SK-N-SH (cell line): ENCODE data around the gene FBXO31. TPM values are rescaled to one million over a fixed set of nuclear protein-coding genes. Genes with fewer than 3 reads are reported as not detected.

Source experiments
- CTCF ChIA-PET: fragments of 300-600, 350-600 bp; formaldehyde crosslinking; extraction: SDS; loops from one replicate; lab custom pipeline; 2021; lab: Yijun Ruan, JAX
- POLR2A ChIA-PET: fragments of 350-600 bp; sonication (Branson Sonifier 250); formaldehyde crosslinking; extraction: SDS; loops from one replicate; lab custom pipeline; 2020; ENCODE audit warnings: antibody characterized with exemption, inconsistent platforms; lab: Yijun Ruan, JAX
- DNase-seq: peaks from one replicate; pipeline ENCODE4 v3.0.0; 2012
- H2AFZ ChIP-seq: fragments of 200-600 bp; sonication (generic); 2 replicates; pipeline ENCODE4 v1.8.1; 2016; ENCODE audit warnings: antibody characterized with exemption, mild to moderate bottlenecking, low read depth
- H3F3A ChIP-seq: fragments of 200-600 bp; sonication (generic); replicated peaks from 2 replicates; pipeline ENCODE3; 2016; ENCODE audit warnings: antibody characterized with exemption, mild to moderate bottlenecking; ENCODE audit not compliant: insufficient read depth
- H3K27ac ChIP-seq, 2 experiments: fragments of 200-500 bp in 1 of 2; fragments of 200-600 bp in 1 of 2; sonication (Bioruptor generic) in 1 of 2; sonication (generic), shearing (Covaris generic) in 1 of 2; 2 replicates each; pipeline versions ENCODE4 v1.5.1 to v1.6.1; 2014 to 2016; ENCODE audit warnings: low read depth in 2 of 2, inconsistent platforms in 1 of 2, low read length in 1 of 2, mild to moderate bottlenecking in 1 of 2, mixed read lengths in 1 of 2
- H3K27me3 ChIP-seq: fragments of 200-600 bp; sonication (generic), shearing (Covaris generic); 2 replicates; pipeline ENCODE4 v1.6.1; 2016; ENCODE audit warnings: mixed run types; ENCODE audit not compliant: insufficient read depth
- H3K36me3 ChIP-seq, 2 experiments: fragments of 200-500 bp in 1 of 2; fragments of 200-600 bp in 1 of 2; sonication (Bioruptor generic) in 1 of 2; sonication (generic) in 1 of 2; replicated peaks in 1 of 2; 2 replicates each; pipeline versions ENCODE3 to v1.5.1; 2014 to 2016; ENCODE audit warnings: low read length in 1 of 2, mild to moderate bottlenecking in 1 of 2; ENCODE audit not compliant: insufficient read depth in 2 of 2, control insufficient read depth in 1 of 2
- H3K4me1 ChIP-seq, 2 experiments: fragments of 200-500 bp in 1 of 2; fragments of 200-600 bp in 1 of 2; sonication (Bioruptor generic) in 1 of 2; sonication (generic), shearing (Covaris generic) in 1 of 2; 2 replicates each; pipeline versions ENCODE4 v1.5.1 to v1.6.1; 2014 to 2016; ENCODE audit warnings: low read depth in 1 of 2, low read length in 1 of 2, mixed run types in 1 of 2; ENCODE audit not compliant: insufficient read depth in 2 of 2, control insufficient read depth in 1 of 2
- H3K4me2 ChIP-seq: fragments of 200-600 bp; sonication (generic), shearing (Covaris generic); 2 replicates; pipeline ENCODE4 v1.6.1; 2017; ENCODE audit warnings: mixed run types
- H3K4me3 ChIP-seq, 2 experiments: fragments of 200-500 bp in 1 of 2; fragments of 200-600 bp in 1 of 2; sonication (Bioruptor generic) in 1 of 2; sonication (generic), shearing (Covaris generic) in 1 of 2; 2 replicates each; pipeline versions ENCODE4 v1.5.1 to v1.8.1; 2014 to 2016; ENCODE audit warnings: low read depth in 2 of 2, inconsistent platforms in 1 of 2, low read length in 1 of 2, mild to moderate bottlenecking in 1 of 2, mixed read lengths in 1 of 2, moderate library complexity in 1 of 2
- H3K79me2 ChIP-seq: fragments of 200-600 bp; sonication (generic); 2 replicates; pipeline ENCODE4 v1.8.1; 2017; ENCODE audit warnings: mild to moderate bottlenecking; ENCODE audit not compliant: insufficient read depth
- H3K9ac ChIP-seq: fragments of 200-600 bp; sonication (generic); 2 replicates; pipeline ENCODE4 v1.6.1; 2017; ENCODE audit warnings: mixed run types
- H3K9me2 ChIP-seq: fragments of 200-600 bp; sonication (generic); 2 replicates; pipeline ENCODE4 v1.6.1; 2017; ENCODE audit warnings: mixed run types
- H3K9me3 ChIP-seq: fragments of 200-600 bp; sonication (generic); 2 replicates; pipeline ENCODE4 v1.6.1; 2017; ENCODE audit warnings: mixed run types, mild to moderate bottlenecking, moderate library complexity
- H4K20me1 ChIP-seq: fragments of 200-600 bp; sonication (generic); 2 replicates; pipeline ENCODE4 v1.6.1; 2017; ENCODE audit warnings: mild to moderate bottlenecking, mixed run types; ENCODE audit not compliant: insufficient read depth
- CHD2 ChIP-seq: fragments of 150-350 bp; IDR thresholded peaks from 2 replicates; pipeline ENCODE4 v1.6.1; 2018; ENCODE audit warnings: low read length; ENCODE audit not compliant: partially characterized antibody
- CTCF ChIP-seq: fragments of 200-600 bp; sonication (generic); IDR thresholded peaks from 2 replicates; pipeline ENCODE4 v1.6.1; 2017; ENCODE audit warnings: antibody characterized with exemption, mild to moderate bottlenecking, moderate library complexity
- ELF1 ChIP-seq: IDR thresholded peaks from 2 replicates; pipeline ENCODE4 v1.4.0; 2012
- FOSL2 ChIP-seq: IDR thresholded peaks from 2 replicates; pipeline ENCODE4 v1.4.0; 2012; ENCODE audit warnings: low read depth, mild to moderate bottlenecking, moderate library complexity, borderline replicate concordance
- FOXJ3 ChIP-seq: sonication (generic); formaldehyde crosslinking; IDR thresholded peaks from 2 replicates; pipeline ENCODE4 v1.5.1; 2020; ENCODE audit warnings: mild to moderate bottlenecking, missing genetic modification reagents
- FOXM1 ChIP-seq: IDR thresholded peaks from 2 replicates; pipeline ENCODE4 v1.4.0; 2012; ENCODE audit warnings: low read depth, mild to moderate bottlenecking
- GABPA ChIP-seq: IDR thresholded peaks from 2 replicates; pipeline ENCODE4 v1.4.0; 2012; ENCODE audit warnings: low read depth, mild to moderate bottlenecking
- GATA2 ChIP-seq: sonication (generic); formaldehyde crosslinking; IDR thresholded peaks from 2 replicates; pipeline ENCODE4 v1.5.0; 2020; ENCODE audit warnings: mild to moderate bottlenecking, missing genetic modification reagents
- JUND ChIP-seq: IDR thresholded peaks from 2 replicates; pipeline ENCODE4 v1.4.0; 2012
- MEF2A ChIP-seq: IDR thresholded peaks from 2 replicates; pipeline ENCODE4 v1.4.0; 2012; ENCODE audit warnings: low read depth, borderline replicate concordance
- MXI1 ChIP-seq: IDR thresholded peaks from 2 replicates; pipeline ENCODE4 v1.6.1; 2012; ENCODE audit warnings: mild to moderate bottlenecking, low read depth, low read length, improper control_type of control experiment
- NRF1 ChIP-seq: IDR thresholded peaks from 2 replicates; pipeline ENCODE4 v1.6.1; 2012; ENCODE audit warnings: low read depth, mild to moderate bottlenecking, low read length
- POLR2AphosphoS5 ChIP-seq: IDR thresholded peaks from 2 replicates; pipeline ENCODE4 v1.6.1; 2012; ENCODE audit warnings: low read depth, low read length
- RAD21 ChIP-seq: IDR thresholded peaks from 2 replicates; pipeline ENCODE4 v1.6.1; 2012; ENCODE audit warnings: mild to moderate bottlenecking, low read length
- RCOR1 ChIP-seq: fragments of 150-350 bp; IDR thresholded peaks from 2 replicates; pipeline ENCODE4 v1.6.1; 2017; ENCODE audit warnings: antibody characterized with exemption, low read length
- RFX5 ChIP-seq: IDR thresholded peaks from 2 replicates; pipeline ENCODE4 v1.6.1; 2012; ENCODE audit warnings: mild to moderate bottlenecking, improper control_type of control experiment, low read length
- RXRA ChIP-seq: IDR thresholded peaks from 2 replicates; pipeline ENCODE4 v1.4.0; 2012; ENCODE audit warnings: low read depth, mild to moderate bottlenecking, borderline replicate concordance
- SMC3 ChIP-seq: IDR thresholded peaks from 2 replicates; pipeline ENCODE4 v1.6.1; 2012; ENCODE audit warnings: low read depth, low read length, improper control_type of control experiment
- TAF1 ChIP-seq: IDR thresholded peaks from 2 replicates; pipeline ENCODE4 v1.6.1; 2012; ENCODE audit warnings: low read depth, mild to moderate bottlenecking, low read length, moderate library complexity, borderline replicate concordance
- TCF12 ChIP-seq: IDR thresholded peaks from 2 replicates; pipeline ENCODE4 v1.4.0; 2012
- TEAD4 ChIP-seq: IDR thresholded peaks from 2 replicates; pipeline ENCODE4 v1.4.0; 2012; ENCODE audit warnings: mild to moderate bottlenecking, borderline replicate concordance; ENCODE audit not compliant: insufficient read depth
- YY1 ChIP-seq: IDR thresholded peaks from 2 replicates; pipeline ENCODE4 v1.4.0; 2012; ENCODE audit warnings: low read depth, mild to moderate bottlenecking
- ZBTB33 ChIP-seq: IDR thresholded peaks from 2 replicates; pipeline ENCODE4 v1.4.0; 2012; ENCODE audit warnings: low read depth, borderline replicate concordance
- WGBS: methylation state at CpG from one replicate; pipeline ENCODE4 v1.1.6; 2017; ENCODE audit warnings: low lambda C conversion rate; 5-methylcytosine and 5-hydroxymethylcytosine counted together
- polyA plus RNA-seq, 3 experiments: library from polyadenylated mRNA; depleted of rRNA; stranded (reverse); fragments of >200 nt; gene quantifications; 2 replicates each; pipeline ENCODE4 v1.2.3, GENCODE V29; 2012
- TF ChIP-seq, protein P1 (sequence below): IDR thresholded peaks from 2 replicates; pipeline ENCODE4 v1.4.0; 2012; ENCODE audit warnings: low read depth
- TF ChIP-seq, protein P2 (sequence below): IDR thresholded peaks from 2 replicates; pipeline ENCODE4; 2012
- TF ChIP-seq, protein P3 (sequence below): fragments of 150-350 bp; IDR thresholded peaks from 2 replicates; pipeline ENCODE4 v1.6.1; 2016; ENCODE audit warnings: mild to moderate bottlenecking, low read depth, low read length

Gene FBXO31
- polyA plus RNA-seq, 1 of the 3 experiments (the other 2 are of a cell fraction): 14.2 TPM

DNA sequence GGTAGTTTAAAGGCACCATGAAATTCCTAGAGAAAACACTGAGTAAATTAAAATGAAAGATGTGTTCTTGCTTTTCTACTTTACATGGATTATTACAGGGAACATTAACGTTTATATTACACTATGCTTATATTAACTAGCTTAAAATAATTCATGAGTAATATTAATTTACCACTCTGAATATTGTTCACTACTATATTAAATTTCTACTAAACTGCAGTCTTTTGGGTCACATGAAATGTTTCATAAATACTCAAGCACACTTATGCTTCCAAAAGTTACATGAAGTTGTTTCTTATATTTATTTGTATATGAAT, 5.2 kb upstream of the FBXO31 start (continued):
- TF ChIP-seq TEAD4 (no peak), RCOR1 (no peak), SMC3 (no peak)
- TF ChIP-seq, all 33 proteins: peak for 0

GRCh38 chr16:87387942-87388817, 4.6 kb upstream of the FBXO31 start:
- CTCF ChIA-PET: interaction anchor here (1.3 to 2.7 kb wide), 4 partner anchors 63 to 391 kb away, joined by 3 to 8 read pairs (median 4); no protein-coding TSS in a partner anchor
- Histone ChIP-seq H3F3A (peaks cover 22% of the 10 kb centered on the region), H3K79me2 (peaks cover 12% of the 10 kb centered on the region), H2AFZ (peak overlapping the region; percentile 80), H3K9me3 (no peaks in the 10 kb centered on the region), H3K9ac (peak overlapping the region; percentile 42; the same call in 1 of the 2 replicates), H3K36me3 (no peaks in the 10 kb centered on the region), H3K9me2 (no peaks in the 10 kb centered on the region), H3K27me3 (no peaks in the 10 kb centered on the region), H3K27ac (peak overlapping the region; percentile 80 to 88), H3K4me2 (peak overlapping the region; percentile 60), H4K20me1 (peaks cover 5% of the 10 kb centered on the region; the same call in 1 of the 2 replicates), H3K4me1 (peaks cover 10 to 17% of the 10 kb centered on the region in 2 experiments), H3K4me3 (peak overlapping the region in 1 of 2 experiments; percentile 23; a peak in 1 of 4 replicates)
- WGBS: 34% methylated on average over 18 of the region's 18 CpGs
- DNase-seq: peak; percentile 88
- POLR2A ChIA-PET: interaction anchor here (1.0 to 1.7 kb wide), 2 partner anchors 25 to 71 kb away, joined by 3 to 6 read pairs; partner anchors contain the start of gene C16orf95
- TF ChIP-seq FOXM1: no peak
- no peak for TF ChIP-seq RCOR1
- TF ChIP-seq FOSL2: no peak
- TF ChIP-seq TCF12: peak; percentile 57; the same call in 1 of the 2 replicates
- peak; percentile 49; the same call in 1 of the 2 replicates for TF ChIP-seq GABPA
- TF ChIP-seq, protein P1, sequence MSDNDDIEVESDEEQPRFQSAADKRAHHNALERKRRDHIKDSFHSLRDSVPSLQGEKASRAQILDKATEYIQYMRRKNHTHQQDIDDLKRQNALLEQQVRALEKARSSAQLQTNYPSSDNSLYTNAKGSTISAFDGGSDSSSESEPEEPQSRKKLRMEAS: peak; percentile 84
- 0 out of 2 replicates have a peak, but pooled peaks have one; percentile 33 for TF ChIP-seq JUND
- TF ChIP-seq GATA2 (CRISPR knock-in tag): no peak
- no peak for TF ChIP-seq CTCF
- TF ChIP-seq RFX5: peak; percentile 78
- TF ChIP-seq, protein P2, sequence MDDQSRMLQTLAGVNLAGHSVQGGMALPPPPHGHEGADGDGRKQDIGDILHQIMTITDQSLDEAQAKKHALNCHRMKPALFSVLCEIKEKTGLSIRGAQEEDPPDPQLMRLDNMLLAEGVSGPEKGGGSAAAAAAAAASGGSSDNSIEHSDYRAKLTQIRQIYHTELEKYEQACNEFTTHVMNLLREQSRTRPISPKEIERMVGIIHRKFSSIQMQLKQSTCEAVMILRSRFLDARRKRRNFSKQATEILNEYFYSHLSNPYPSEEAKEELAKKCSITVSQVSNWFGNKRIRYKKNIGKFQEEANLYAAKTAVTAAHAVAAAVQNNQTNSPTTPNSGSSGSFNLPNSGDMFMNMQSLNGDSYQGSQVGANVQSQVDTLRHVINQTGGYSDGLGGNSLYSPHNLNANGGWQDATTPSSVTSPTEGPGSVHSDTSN: peak; percentile 98
- TF ChIP-seq TEAD4: no peak
- TF ChIP-seq TAF1: peak; percentile 44
- TF ChIP-seq POLR2AphosphoS5: peak; percentile 48; the same call in 1 of the 2 replicates
- TF ChIP-seq NRF1: no peak
- TF ChIP-seq ELF1: peak; percentile 97
- TF ChIP-seq, protein P3, sequence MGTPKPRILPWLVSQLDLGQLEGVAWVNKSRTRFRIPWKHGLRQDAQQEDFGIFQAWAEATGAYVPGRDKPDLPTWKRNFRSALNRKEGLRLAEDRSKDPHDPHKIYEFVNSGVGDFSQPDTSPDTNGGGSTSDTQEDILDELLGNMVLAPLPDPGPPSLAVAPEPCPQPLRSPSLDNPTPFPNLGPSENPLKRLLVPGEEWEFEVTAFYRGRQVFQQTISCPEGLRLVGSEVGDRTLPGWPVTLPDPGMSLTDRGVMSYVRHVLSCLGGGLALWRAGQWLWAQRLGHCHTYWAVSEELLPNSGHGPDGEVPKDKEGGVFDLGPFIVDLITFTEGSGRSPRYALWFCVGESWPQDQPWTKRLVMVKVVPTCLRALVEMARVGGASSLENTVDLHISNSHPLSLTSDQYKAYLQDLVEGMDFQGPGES: peak; percentile 72
- no peak for TF ChIP-seq SMC3
- TF ChIP-seq RAD21: no peak
- TF ChIP-seq RXRA: no peak
- TF ChIP-seq ZBTB33: no peak
- TF ChIP-seq MEF2A: no peak
- TF ChIP-seq MXI1: peak; percentile 84
- no peak for TF ChIP-seq FOXJ3 (CRISPR knock-in tag)
- peak; percentile 98 for TF ChIP-seq YY1
- TF ChIP-seq CHD2: peak; percentile 91
